Uterus (tissue), 2 donors: Measurements from ENCODE around the gene TADA3.

Experiments
- POLR2A ChIP-seq, 2 donors: fragments of 450-650 bp; IDR thresholded peaks; one replicate each; pipeline ENCODE4 v1.6.1; 2016; ENCODE audit warnings: antibody characterized with exemption in 2 of 2, mild to moderate bottlenecking in 1 of 2, moderate library complexity in 1 of 2
- TF ChIP-seq, protein P1 (sequence below), 4 experiments: fragments of 200-600 bp in 2 of 4; fragments of 450-650 bp in 2 of 4; sonication (generic) in 2 of 4; IDR thresholded peaks; one replicate each; pipeline ENCODE4 v1.5.1; 2016 to 2019; ENCODE audit warnings: antibody characterized with exemption in 4 of 4, mild to moderate bottlenecking in 2 of 4, moderate library complexity in 1 of 4

DNA sequence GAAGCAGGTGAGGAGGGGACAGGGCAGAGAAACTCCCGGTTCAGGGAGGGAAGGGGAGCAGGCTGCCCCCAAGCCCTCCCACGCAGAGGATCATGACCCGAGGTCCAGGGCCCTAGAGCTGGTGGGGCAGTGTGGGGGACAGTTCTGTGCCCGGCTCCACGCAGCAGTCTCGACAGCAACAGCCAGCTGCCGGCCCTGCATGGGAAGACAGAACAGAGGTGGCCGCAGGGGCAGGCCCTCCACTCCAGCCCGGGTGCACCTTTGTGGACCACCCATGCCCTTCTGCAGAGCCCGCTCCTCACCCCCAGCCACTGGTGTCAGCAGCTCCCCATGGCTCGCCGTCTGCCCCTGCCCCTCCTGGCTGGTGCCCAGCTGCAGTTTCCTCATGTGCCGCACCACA lies 34.8 kb downstream of the TADA3 start:
- TF ChIP-seq, protein P1, sequence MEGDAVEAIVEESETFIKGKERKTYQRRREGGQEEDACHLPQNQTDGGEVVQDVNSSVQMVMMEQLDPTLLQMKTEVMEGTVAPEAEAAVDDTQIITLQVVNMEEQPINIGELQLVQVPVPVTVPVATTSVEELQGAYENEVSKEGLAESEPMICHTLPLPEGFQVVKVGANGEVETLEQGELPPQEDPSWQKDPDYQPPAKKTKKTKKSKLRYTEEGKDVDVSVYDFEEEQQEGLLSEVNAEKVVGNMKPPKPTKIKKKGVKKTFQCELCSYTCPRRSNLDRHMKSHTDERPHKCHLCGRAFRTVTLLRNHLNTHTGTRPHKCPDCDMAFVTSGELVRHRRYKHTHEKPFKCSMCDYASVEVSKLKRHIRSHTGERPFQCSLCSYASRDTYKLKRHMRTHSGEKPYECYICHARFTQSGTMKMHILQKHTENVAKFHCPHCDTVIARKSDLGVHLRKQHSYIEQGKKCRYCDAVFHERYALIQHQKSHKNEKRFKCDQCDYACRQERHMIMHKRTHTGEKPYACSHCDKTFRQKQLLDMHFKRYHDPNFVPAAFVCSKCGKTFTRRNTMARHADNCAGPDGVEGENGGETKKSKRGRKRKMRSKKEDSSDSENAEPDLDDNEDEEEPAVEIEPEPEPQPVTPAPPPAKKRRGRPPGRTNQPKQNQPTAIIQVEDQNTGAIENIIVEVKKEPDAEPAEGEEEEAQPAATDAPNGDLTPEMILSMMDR (IDR thresholded peaks at IDR 0.05) = no peak
- no peak for TF ChIP-seq POLR2A (IDR thresholded peaks at IDR 0.05)
